ENCODE data around the gene APOBEC2. TPM values are rescaled to one million over a fixed set of nuclear protein-coding genes. Genes with fewer than 3 reads are reported as not detected.

Gene APOBEC2
- total and polyA plus RNA-seq, 4 donors, result not detected

GRCh38 chr6:41098366-41098765, 45.4 kb downstream of the APOBEC2 start:
- H3K27me3 ChIP-seq (ENCODE audit: control insufficient read depth in 1 of 2, insufficient read depth in 2 of 2, low read length in 1 of 2), result no peaks in the 10 kb centered on the region
- intact Hi-C loops (cut with DNase I), result no loop called here
- DNase-seq (no peak), ATAC-seq (ENCODE audit: low FRiP score) (no peak)
- peaks cover 1 to 8% of the 10 kb centered on the region in 2 donors for H3K4me1 ChIP-seq (ENCODE audit: control insufficient read depth in 1 of 2, insufficient read depth in 2 of 2, low read length in 2 of 2)
- no peaks in the 10 kb centered on the region for H3K9me3 ChIP-seq (ENCODE audit: control insufficient read depth, low read length)
- H3K36me3 ChIP-seq (ENCODE audit: control insufficient read depth in 1 of 2, insufficient read depth in 2 of 2, low read length in 1 of 2), result peaks cover 5 to 6% of the 10 kb centered on the region in 2 donors
- H3K27ac ChIP-seq (ENCODE audit: low read depth in 1 of 2, low read length in 2 of 2), result peak overlapping the region in 1 of 2 donors; percentile 29
- WGBS, 2 donors, result 6 to 13% methylated on average over 3 of the region's 3 CpGs
- no peak overlapping the region for H3K4me3 ChIP-seq (ENCODE audit: low read length in 2 of 2)

- DNase-seq (peak; percentile 70 to 76), ATAC-seq (ENCODE audit: low FRiP score) (no peak)
- Histone ChIP-seq H3K9me3 (ENCODE audit: control insufficient read depth, low read length) (no peaks in the 10 kb centered on the region), H3K36me3 (ENCODE audit: control insufficient read depth in 1 of 2, insufficient read depth in 2 of 2, low read length in 1 of 2) (peaks cover 4 to 5% of the 10 kb centered on the region in 2 donors), H3K27ac (ENCODE audit: low read depth in 1 of 2, low read length in 2 of 2) (no peak overlapping the region), H3K27me3 (ENCODE audit: control insufficient read depth in 1 of 2, insufficient read depth in 2 of 2, low read length in 1 of 2) (no peaks in the 10 kb centered on the region), H3K4me3 (ENCODE audit: low read length in 2 of 2) (no peak overlapping the region), H3K4me1 (ENCODE audit: control insufficient read depth in 1 of 2, insufficient read depth in 2 of 2, low read length in 2 of 2) (peaks cover 1 to 8% of the 10 kb centered on the region in 2 donors)
- intact Hi-C loops (cut with DNase I), result no loop called here
- 75 to 80% methylated on average over 42 of the region's 42 CpGs for WGBS, 2 donors
Observed at GRCh38 chr6:41100871-41101287, 47.9 kb downstream of the APOBEC2 start.

- intact Hi-C loops (cut with DNase I), result no loop called here
- no peak overlapping the region for H3K4me3 ChIP-seq (ENCODE audit: low read length in 2 of 2)
- WGBS, 2 donors, result 94 to 98% methylated on average over 3 of the region's 3 CpGs
- peaks cover 0 to under 1% of the 10 kb centered on the region in 2 donors for H3K4me1 ChIP-seq (ENCODE audit: control insufficient read depth in 1 of 2, insufficient read depth in 2 of 2, low read length in 2 of 2)
- ATAC-seq (ENCODE audit: low FRiP score) (no peak), DNase-seq (no peak)
- H3K36me3 ChIP-seq (ENCODE audit: control insufficient read depth in 1 of 2, insufficient read depth in 2 of 2, low read length in 1 of 2), result peaks cover 0 to 6% of the 10 kb centered on the region in 2 donors
- no peaks in the 10 kb centered on the region for H3K27me3 ChIP-seq (ENCODE audit: control insufficient read depth in 1 of 2, insufficient read depth in 2 of 2, low read length in 1 of 2)
- H3K27ac ChIP-seq (ENCODE audit: low read depth in 1 of 2, low read length in 2 of 2), result no peak overlapping the region
- no peaks in the 10 kb centered on the region for H3K9me3 ChIP-seq (ENCODE audit: control insufficient read depth, low read length)
Observed at GRCh38 chr6:41103847-41104246, 50.8 kb downstream of the APOBEC2 start.

GRCh38 chr6:41111017-41111416, 58.0 kb downstream of the APOBEC2 start:
- Histone ChIP-seq H3K9me3 (ENCODE audit: control insufficient read depth, low read length) (no peaks in the 10 kb centered on the region), H3K4me1 (ENCODE audit: control insufficient read depth in 1 of 2, insufficient read depth in 2 of 2, low read length in 2 of 2) (no peaks in the 10 kb centered on the region), H3K27ac (ENCODE audit: low read depth in 1 of 2, low read length in 2 of 2) (no peak overlapping the region), H3K36me3 (ENCODE audit: control insufficient read depth in 1 of 2, insufficient read depth in 2 of 2, low read length in 1 of 2) (peaks cover 0 to 3% of the 10 kb centered on the region in 2 donors), H3K4me3 (ENCODE audit: low read length in 2 of 2) (no peak overlapping the region), H3K27me3 (ENCODE audit: control insufficient read depth in 1 of 2, insufficient read depth in 2 of 2, low read length in 1 of 2) (no peaks in the 10 kb centered on the region)
- ATAC-seq (ENCODE audit: low FRiP score) (no peak), DNase-seq (no peak)
- WGBS, 2 donors, result 87 to 91% methylated on average over 3 of the region's 3 CpGs
- intact Hi-C loops (cut with DNase I), result no loop called here

Other genes with a start within 250 kb of the APOBEC2 start
- gene UNC5CL, start 14.0 kb upstream of the APOBEC2 start, total RNA-seq, result 1 to 10 TPM in 1 of 2 donors, under 1 TPM in 1; 0.75 to 1.4 TPM
- gene UNC5CL, start 14.0 kb upstream of the APOBEC2 start, polyA plus RNA-seq, result 1 to 10 TPM in 1 of 2 donors, under 1 TPM in 1; 0.72 to 1.3 TPM
- not detected for gene TSPO2, start 10.7 kb upstream of the APOBEC2 start, total RNA-seq
- not detected for gene TSPO2, start 10.7 kb upstream of the APOBEC2 start, polyA plus RNA-seq
- 10 to 100 TPM; 11.3 to 15.0 TPM for gene OARD1, start 19.2 kb downstream of the APOBEC2 start, total RNA-seq
- gene OARD1, start 19.2 kb downstream of the APOBEC2 start, polyA plus RNA-seq, result 10 to 100 TPM; 21.7 to 38.1 TPM
- 10 to 100 TPM; 13.3 to 18.6 TPM for gene NFYA, start 19.8 kb downstream of the APOBEC2 start, total RNA-seq
- 1 to 10 TPM; 5.6 to 6.7 TPM for gene NFYA, start 19.8 kb downstream of the APOBEC2 start, polyA plus RNA-seq
- gene TREML1, start 101.1 kb downstream of the APOBEC2 start, total RNA-seq, result 1 to 10 TPM; 1.2 to 1.7 TPM
- not detected for gene TREML1, start 101.1 kb downstream of the APOBEC2 start, polyA plus RNA-seq
- gene TREM2, start 109.9 kb downstream of the APOBEC2 start, total RNA-seq, result 1 to 10 TPM; 6.6 to 8.1 TPM
- gene TREM2, start 109.9 kb downstream of the APOBEC2 start, polyA plus RNA-seq, result 10 to 100 TPM in 1 of 2 donors, 1 to 10 TPM in 1; 4.7 to 11.3 TPM
- gene TREML2, start 147.9 kb downstream of the APOBEC2 start, total RNA-seq, result under 1 TPM; 0.30 to 0.62 TPM
- under 1 TPM in 1 of 2 donors, not detected in 1; 0.38 TPM for gene TREML2, start 147.9 kb downstream of the APOBEC2 start, polyA plus RNA-seq
- gene TREML4, start 175.1 kb downstream of the APOBEC2 start, total RNA-seq, result under 1 TPM in 1 of 2 donors, not detected in 1; 0.49 TPM
- not detected for gene TREML4, start 175.1 kb downstream of the APOBEC2 start, polyA plus RNA-seq
- 10 to 100 TPM in 1 of 2 donors, 1 to 10 TPM in 1; 6.2 to 18.4 TPM for gene TREM1, start 233.5 kb downstream of the APOBEC2 start, total RNA-seq
- 1 to 10 TPM in 1 of 2 donors, not detected in 1; 6.5 TPM for gene TREM1, start 233.5 kb downstream of the APOBEC2 start, polyA plus RNA-seq